ENCODE data around the gene DEPDC1B. TPM values are rescaled to one million over a fixed set of nuclear protein-coding genes. Genes with fewer than 3 reads are reported as not detected.

The DEPDC1B gene
- total and polyA plus RNA-seq, 2 of the 8 experiments (the other 6 are each of a cell fraction or from before 2014, with no cell fraction given): 30.8 to 67.4 TPM

DNA sequence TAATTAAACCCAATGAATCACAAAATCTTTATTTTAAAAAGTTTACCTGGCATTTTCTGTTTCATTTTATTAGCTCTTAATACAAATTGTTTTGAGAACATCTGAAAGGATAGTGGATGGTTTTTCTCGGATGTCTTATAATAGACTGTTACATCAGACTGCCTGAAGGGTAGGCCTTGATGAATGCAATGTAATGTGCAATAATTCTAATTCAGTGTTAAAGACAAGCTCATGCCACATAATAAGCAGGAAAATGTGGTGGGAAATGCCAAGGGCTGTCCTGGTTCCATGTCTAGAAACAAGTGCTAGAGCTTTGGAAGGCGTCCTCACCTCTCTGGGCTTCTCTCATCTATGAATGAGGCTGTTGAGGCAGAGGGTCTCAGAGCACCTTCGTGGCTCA lies 148.1 kb downstream of the DEPDC1B start (continued):
- TF ChIP-seq RFX5 (IDR thresholded peaks at IDR 0.05; ENCODE audit: borderline replicate concordance, low read depth, low read length) (no peak), YY1 (IDR thresholded peaks at IDR 0.05; ENCODE audit: low read depth, low read length) (no peak), CHD2 (IDR thresholded peaks at IDR 0.05; ENCODE audit: low read length) (no peak), SIX5 (IDR thresholded peaks at IDR 0.05; ENCODE audit: low read depth, low read length) (no peak)
- TF ChIP-seq, protein P1, sequence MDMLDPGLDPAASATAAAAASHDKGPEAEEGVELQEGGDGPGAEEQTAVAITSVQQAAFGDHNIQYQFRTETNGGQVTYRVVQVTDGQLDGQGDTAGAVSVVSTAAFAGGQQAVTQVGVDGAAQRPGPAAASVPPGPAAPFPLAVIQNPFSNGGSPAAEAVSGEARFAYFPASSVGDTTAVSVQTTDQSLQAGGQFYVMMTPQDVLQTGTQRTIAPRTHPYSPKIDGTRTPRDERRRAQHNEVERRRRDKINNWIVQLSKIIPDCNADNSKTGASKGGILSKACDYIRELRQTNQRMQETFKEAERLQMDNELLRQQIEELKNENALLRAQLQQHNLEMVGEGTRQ (IDR thresholded peaks at IDR 0.05; ENCODE audit: low read length): no peak

Measured in H1 (cell line).